Gastroesophageal sphincter (tissue), 3 donors: ENCODE results near the gene NUBP1.

Experiments
- EP300 ChIP-seq: sonication (generic); formaldehyde crosslinking; IDR thresholded peaks from one replicate; pipeline ENCODE4 v1.6.1; 2017; ENCODE audit warnings: antibody characterized with exemption, mild to moderate bottlenecking
- TF ChIP-seq, protein P1 (sequence below), 4 experiments: fragments of 200-600 bp in 2 of 4; fragments of 450-650 bp in 2 of 4; sonication (generic) in 1 of 4; IDR thresholded peaks; one replicate each; pipeline ENCODE4 v1.5.1; 2017 to 2019; ENCODE audit warnings: antibody characterized with exemption in 4 of 4, mild to moderate bottlenecking in 2 of 4, moderate library complexity in 2 of 4

DNA sequence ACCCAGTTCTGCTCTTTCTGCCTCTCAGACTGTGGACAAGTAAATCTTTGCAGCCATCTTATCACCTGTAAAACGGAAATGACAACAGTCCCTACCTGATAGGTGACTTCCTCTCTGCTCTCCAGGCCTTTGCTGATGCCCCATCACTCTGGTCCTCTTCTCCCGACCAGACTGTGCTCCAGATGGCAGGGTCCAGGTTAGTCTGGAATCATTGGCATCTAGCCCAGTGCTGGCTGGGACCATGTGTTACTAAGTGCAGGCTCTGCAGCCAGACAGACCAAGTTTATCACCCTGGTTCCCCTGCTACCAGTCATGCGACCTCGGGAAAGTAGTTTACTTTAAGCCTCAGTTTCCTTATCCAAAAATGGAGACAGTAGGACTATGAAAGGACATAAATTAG, 1.8 kb upstream of the NUBP1 start:
- TF ChIP-seq EP300: no peak
- TF ChIP-seq, protein P1, sequence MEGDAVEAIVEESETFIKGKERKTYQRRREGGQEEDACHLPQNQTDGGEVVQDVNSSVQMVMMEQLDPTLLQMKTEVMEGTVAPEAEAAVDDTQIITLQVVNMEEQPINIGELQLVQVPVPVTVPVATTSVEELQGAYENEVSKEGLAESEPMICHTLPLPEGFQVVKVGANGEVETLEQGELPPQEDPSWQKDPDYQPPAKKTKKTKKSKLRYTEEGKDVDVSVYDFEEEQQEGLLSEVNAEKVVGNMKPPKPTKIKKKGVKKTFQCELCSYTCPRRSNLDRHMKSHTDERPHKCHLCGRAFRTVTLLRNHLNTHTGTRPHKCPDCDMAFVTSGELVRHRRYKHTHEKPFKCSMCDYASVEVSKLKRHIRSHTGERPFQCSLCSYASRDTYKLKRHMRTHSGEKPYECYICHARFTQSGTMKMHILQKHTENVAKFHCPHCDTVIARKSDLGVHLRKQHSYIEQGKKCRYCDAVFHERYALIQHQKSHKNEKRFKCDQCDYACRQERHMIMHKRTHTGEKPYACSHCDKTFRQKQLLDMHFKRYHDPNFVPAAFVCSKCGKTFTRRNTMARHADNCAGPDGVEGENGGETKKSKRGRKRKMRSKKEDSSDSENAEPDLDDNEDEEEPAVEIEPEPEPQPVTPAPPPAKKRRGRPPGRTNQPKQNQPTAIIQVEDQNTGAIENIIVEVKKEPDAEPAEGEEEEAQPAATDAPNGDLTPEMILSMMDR (IDR thresholded peaks at IDR 0.05): no peak
